ENCODE measurements around the gene TMED10. TPM values are rescaled to one million over a fixed set of nuclear protein-coding genes. Genes with fewer than 3 reads are reported as not detected.

Gene TMED10
- total RNA-seq, 1 experiment from 2014 or later: 709 TPM

DNA sequence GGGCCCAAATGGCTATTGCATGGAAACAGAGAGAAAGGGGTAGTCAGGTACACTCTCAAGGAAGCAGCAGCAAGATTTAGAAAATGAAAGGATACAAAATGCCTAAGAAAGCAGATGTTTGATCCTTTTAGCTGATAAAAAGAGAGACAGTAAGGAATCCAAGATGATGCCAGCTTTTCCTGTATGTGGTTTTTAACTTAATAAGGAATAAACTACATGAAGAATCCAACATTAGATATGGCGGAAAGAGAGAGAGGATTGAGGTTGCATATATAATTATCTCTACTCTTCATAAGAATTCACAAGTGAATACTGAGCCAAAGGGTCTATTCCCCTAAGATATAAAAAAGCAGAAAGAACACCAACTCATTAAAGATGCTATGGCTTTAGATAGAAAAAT, 11.6 kb downstream of the TMED10 start:
- intact Hi-C loops (cut with micrococcal nuclease; ENCODE audit: unreplicated experiment): no loop called here
- peaks cover 94% of the 10 kb centered on the region for H4K20me1 ChIP-seq (ENCODE audit: insufficient read depth)

DNA sequence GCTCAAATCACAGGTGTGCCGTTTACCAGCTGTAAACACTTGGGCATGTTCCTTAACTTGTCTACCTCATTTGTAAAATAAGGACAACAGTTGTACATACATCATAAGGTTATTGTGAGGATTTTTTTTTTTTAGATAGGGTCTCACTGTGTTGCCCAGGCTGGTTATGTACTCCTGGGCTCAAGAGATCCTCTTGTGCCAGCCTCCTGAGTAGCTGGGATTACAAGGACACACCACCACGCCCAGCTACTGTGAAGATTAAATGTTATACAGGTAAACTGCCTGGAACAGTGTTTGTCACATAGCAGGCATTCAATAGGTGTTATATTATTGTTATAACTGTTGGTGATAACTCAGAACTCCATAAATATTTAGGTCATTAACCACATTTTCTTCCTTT, 12.7 kb downstream of the TMED10 start:
- no peak for DNase-seq
- intact Hi-C loops (cut with micrococcal nuclease; ENCODE audit: unreplicated experiment): no loop called here
- BruUV-seq (replicated peaks): no TSS peak

More for the DNA sequence above, 11.6 kb downstream of the TMED10 start:
- no peaks in the 10 kb centered on the region for H3K9me3 ChIP-seq (ENCODE audit: insufficient read depth, low read depth)
- peaks cover 98% of the 10 kb centered on the region for H3K79me2 ChIP-seq (ENCODE audit: low read depth)
- ChIA-PET POLR2A (ENCODE audit: unreplicated experiment) (interaction anchor here (0.6 to 0.7 kb wide), 4 partner anchors 8 to 288 kb away, joined by 3 to 15 read pairs (median 14); no protein-coding TSS in a partner anchor), CTCF (interaction anchor here (0.6 kb wide), 3 partner anchors 13 to 119 kb away, joined by 4 to 7 read pairs (median 4); no protein-coding TSS in a partner anchor)
- no peak overlapping the region for H2AFZ ChIP-seq
- no peak overlapping the region for H3K4me2 ChIP-seq
- no peaks in the 10 kb centered on the region; the same call in 1 of the 2 replicates for H3K36me3 ChIP-seq (ENCODE audit: low read depth)
- peaks cover 36% of the 10 kb centered on the region; the same call in 1 of the 2 replicates for H3F3A ChIP-seq (ENCODE audit: insufficient read depth, low read depth)
- no peaks in the 10 kb centered on the region for H3K9me2 ChIP-seq (ENCODE audit: insufficient read depth)
- H3K27me3 ChIP-seq (ENCODE audit: insufficient read depth, low read depth): no peaks in the 10 kb centered on the region
- DNase-seq: no peak
- peaks cover 21% of the 10 kb centered on the region; the same call in 1 of the 2 replicates for H3K4me1 ChIP-seq (replicated peaks; ENCODE audit: insufficient read depth)
- BruUV-seq (replicated peaks): no TSS peak
- H3K4me3 ChIP-seq: no peak overlapping the region
- H3K27ac ChIP-seq: no peak overlapping the region
- TF ChIP-seq EZH2 (IDR thresholded peaks at IDR 0.05; ENCODE audit: low read depth): no peak
- TF ChIP-seq, protein P1, sequence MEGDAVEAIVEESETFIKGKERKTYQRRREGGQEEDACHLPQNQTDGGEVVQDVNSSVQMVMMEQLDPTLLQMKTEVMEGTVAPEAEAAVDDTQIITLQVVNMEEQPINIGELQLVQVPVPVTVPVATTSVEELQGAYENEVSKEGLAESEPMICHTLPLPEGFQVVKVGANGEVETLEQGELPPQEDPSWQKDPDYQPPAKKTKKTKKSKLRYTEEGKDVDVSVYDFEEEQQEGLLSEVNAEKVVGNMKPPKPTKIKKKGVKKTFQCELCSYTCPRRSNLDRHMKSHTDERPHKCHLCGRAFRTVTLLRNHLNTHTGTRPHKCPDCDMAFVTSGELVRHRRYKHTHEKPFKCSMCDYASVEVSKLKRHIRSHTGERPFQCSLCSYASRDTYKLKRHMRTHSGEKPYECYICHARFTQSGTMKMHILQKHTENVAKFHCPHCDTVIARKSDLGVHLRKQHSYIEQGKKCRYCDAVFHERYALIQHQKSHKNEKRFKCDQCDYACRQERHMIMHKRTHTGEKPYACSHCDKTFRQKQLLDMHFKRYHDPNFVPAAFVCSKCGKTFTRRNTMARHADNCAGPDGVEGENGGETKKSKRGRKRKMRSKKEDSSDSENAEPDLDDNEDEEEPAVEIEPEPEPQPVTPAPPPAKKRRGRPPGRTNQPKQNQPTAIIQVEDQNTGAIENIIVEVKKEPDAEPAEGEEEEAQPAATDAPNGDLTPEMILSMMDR (conservative IDR thresholded peaks at IDR 0.05): no peak

DNA sequence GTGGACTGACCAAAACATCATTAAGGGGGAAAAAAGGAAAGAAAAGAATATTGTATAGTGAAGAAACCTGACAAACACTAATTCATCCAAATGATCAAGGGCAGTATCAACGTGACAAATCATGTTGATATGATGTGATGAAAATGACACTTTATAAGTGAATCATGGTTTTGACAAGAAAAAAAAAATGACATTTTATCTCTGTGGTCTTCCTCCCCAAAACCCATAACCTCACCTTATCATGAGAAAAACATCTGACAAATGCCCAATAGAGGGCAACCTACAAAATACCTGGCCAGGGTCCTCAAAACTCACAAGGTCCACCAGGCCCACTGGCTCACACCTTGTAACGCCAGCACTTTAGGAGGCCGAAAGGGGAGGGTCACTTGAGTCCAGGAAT, 13.8 kb downstream of the TMED10 start:
- Histone ChIP-seq H3K27ac (no peak overlapping the region), H3F3A (ENCODE audit: insufficient read depth, low read depth) (peaks cover 44% of the 10 kb centered on the region; the same call in 1 of the 2 replicates), H3K9me2 (ENCODE audit: insufficient read depth) (no peaks in the 10 kb centered on the region), H3K4me2 (no peak overlapping the region), H4K20me1 (ENCODE audit: insufficient read depth) (peaks cover 94% of the 10 kb centered on the region), H3K36me3 (ENCODE audit: low read depth) (peaks cover 6% of the 10 kb centered on the region), H3K4me3 (no peak overlapping the region), H2AFZ (no peak overlapping the region), H3K27me3 (ENCODE audit: insufficient read depth, low read depth) (no peaks in the 10 kb centered on the region), H3K9me3 (ENCODE audit: insufficient read depth, low read depth) (no peaks in the 10 kb centered on the region), H3K4me1 (replicated peaks; ENCODE audit: insufficient read depth) (peaks cover 15% of the 10 kb centered on the region; the same call in 1 of the 2 replicates), H3K79me2 (ENCODE audit: low read depth) (peaks cover 98% of the 10 kb centered on the region)
- ChIA-PET CTCF (no interaction called here), POLR2A (ENCODE audit: unreplicated experiment) (interaction anchor here (0.6 kb wide), 1 partner anchor 1483 kb away, joined by 4 read pairs; no protein-coding TSS in a partner anchor)
- TF ChIP-seq, protein P1 (conservative IDR thresholded peaks at IDR 0.05): peak; percentile 49; the same call in 1 of the 2 replicates
- TF ChIP-seq EZH2 (IDR thresholded peaks at IDR 0.05; ENCODE audit: low read depth): no peak
- no TSS peak for BruUV-seq (replicated peaks)
- DNase-seq: no peak
- intact Hi-C loops (cut with micrococcal nuclease; ENCODE audit: unreplicated experiment): no loop called here

More for the DNA sequence above, 12.7 kb downstream of the TMED10 start:
- peaks cover 3% of the 10 kb centered on the region for H3K36me3 ChIP-seq (ENCODE audit: low read depth)
- no peaks in the 10 kb centered on the region for H3K9me3 ChIP-seq (ENCODE audit: insufficient read depth, low read depth)
- H3K4me2 ChIP-seq: no peak overlapping the region
- ChIA-PET POLR2A (ENCODE audit: unreplicated experiment) (interaction anchor here (0.7 kb wide), 1 partner anchor 125 kb away, joined by 6 read pairs; no protein-coding TSS in a partner anchor), CTCF (interaction anchor here (0.6 kb wide), 1 partner anchor 329 kb away, joined by 5 read pairs; no protein-coding TSS in a partner anchor)
- H3K4me1 ChIP-seq (replicated peaks; ENCODE audit: insufficient read depth): peaks cover 25% of the 10 kb centered on the region; the same call in 1 of the 2 replicates
- no peak overlapping the region for H2AFZ ChIP-seq
- peaks cover 36% of the 10 kb centered on the region; the same call in 1 of the 2 replicates for H3F3A ChIP-seq (ENCODE audit: insufficient read depth, low read depth)
- TF ChIP-seq, protein P1 (conservative IDR thresholded peaks at IDR 0.05): no peak
- no peak for TF ChIP-seq EZH2 (IDR thresholded peaks at IDR 0.05; ENCODE audit: low read depth)
- H4K20me1 ChIP-seq (ENCODE audit: insufficient read depth): peaks cover 94% of the 10 kb centered on the region
- no peak overlapping the region for H3K27ac ChIP-seq
- H3K4me3 ChIP-seq: no peak overlapping the region
- no peaks in the 10 kb centered on the region for H3K9me2 ChIP-seq (ENCODE audit: insufficient read depth)
- no peaks in the 10 kb centered on the region for H3K27me3 ChIP-seq (ENCODE audit: insufficient read depth, low read depth)
- peaks cover 98% of the 10 kb centered on the region for H3K79me2 ChIP-seq (ENCODE audit: low read depth)

All from PC-9 (cell line).